NCI-H1436 treated with DMSO at 0.1 percent for 48 hours (cell line): Measurements from ENCODE around the gene PUM1.
"Not testable (repeated sequence)": the region's sequence is repeated elsewhere in the genome, so short reads cannot be mapped to it uniquely, and the experiment has no call there.

Source experiments
- DNase-seq: peaks from one replicate; lab custom pipeline; 2025; lab: John Stamatoyannopoulos, UW

The PUM1 gene

GRCh38 chr1:31064111-31064717 lies 1.3 kb downstream of the PUM1 start:
- DNase-seq, result no peak

GRCh38 chr1:31063631-31064030 lies 1.9 kb downstream of the PUM1 start:
- no peak for DNase-seq

- no peak for DNase-seq
These were observed 2.6 kb downstream of the PUM1 start for GRCh38 chr1:31062867-31063380.

GRCh38 chr1:31062162-31062866 lies 3.2 kb downstream of the PUM1 start:
- DNase-seq, result not testable (repeated sequence)

GRCh38 chr1:31058012-31058411 lies 7.5 kb downstream of the PUM1 start:
- DNase-seq, result no peak

GRCh38 chr1:31055953-31056352 lies 9.6 kb downstream of the PUM1 start:
- DNase-seq, result no peak

- DNase-seq, result no peak
These were observed 10.0 kb downstream of the PUM1 start for GRCh38 chr1:31055501-31055900.

GRCh38 chr1:31054958-31055481 lies 10.5 kb downstream of the PUM1 start:
- no peak for DNase-seq

- no peak for DNase-seq
These were observed 11.2 kb downstream of the PUM1 start for GRCh38 chr1:31054349-31054748.

- not testable (repeated sequence) for DNase-seq
These were observed 12.9 kb downstream of the PUM1 start for GRCh38 chr1:31052613-31053012.

GRCh38 chr1:31051611-31052010 lies 13.9 kb downstream of the PUM1 start:
- DNase-seq, result no peak

- DNase-seq, result not testable (repeated sequence)
These were observed 18.0 kb downstream of the PUM1 start for GRCh38 chr1:31047507-31047906.

- no peak for DNase-seq
These were observed 21.9 kb downstream of the PUM1 start for GRCh38 chr1:31043631-31044030.

GRCh38 chr1:31042656-31043055 lies 22.9 kb downstream of the PUM1 start:
- no peak for DNase-seq

GRCh38 chr1:31041529-31041928 lies 24.0 kb downstream of the PUM1 start:
- no peak for DNase-seq

GRCh38 chr1:31040038-31040437 lies 25.5 kb downstream of the PUM1 start:
- no peak for DNase-seq

GRCh38 chr1:31038935-31039334 lies 26.6 kb downstream of the PUM1 start:
- DNase-seq, result not testable (repeated sequence)

- DNase-seq, result no peak
These were observed 27.2 kb downstream of the PUM1 start for GRCh38 chr1:31038360-31038759.

- DNase-seq, result no peak
These were observed 28.6 kb downstream of the PUM1 start for GRCh38 chr1:31036749-31037500.

GRCh38 chr1:31033598-31033997 lies 31.9 kb downstream of the PUM1 start:
- no peak for DNase-seq

- no peak for DNase-seq
These were observed 33.3 kb downstream of the PUM1 start for GRCh38 chr1:31032266-31032665.

- no peak for DNase-seq
These were observed 34.0 kb downstream of the PUM1 start for GRCh38 chr1:31031330-31032143.
